Lower leg skin (tissue), 4 donors: ENCODE data around the gene SORCS2. TPM values are rescaled to one million over a fixed set of nuclear protein-coding genes. Genes with fewer than 3 reads are reported as not detected.

Experiments
- DNase-seq, 2 donors: peaks; one replicate each; pipeline ENCODE4 v3.0.0-alpha.2; 2019; ENCODE audit warnings: low spot score in 2 of 2
- H3K4me3 ChIP-seq: fragments of 200-600 bp; sonication (generic); 2 replicates; pipeline ENCODE4 v1.5.1; 2017; ENCODE audit warnings: mild to moderate bottlenecking, low read depth; ENCODE audit not compliant: poor library complexity, severe bottlenecking
- POLR2A ChIP-seq, 2 donors: fragments of 450-650 bp; IDR thresholded peaks; one replicate each; pipeline ENCODE4 v1.6.1; 2016 to 2017; ENCODE audit warnings: antibody characterized with exemption in 2 of 2, mild to moderate bottlenecking in 1 of 2, moderate library complexity in 1 of 2
- WGBS, 2 donors: methylation state at CpG; one replicate each; pipeline ENCODE4 v1.1.5; 2018; 5-methylcytosine and 5-hydroxymethylcytosine counted together
- intact Hi-C: fragments of 100-400 bp; cut with DNase I; formaldehyde crosslinking; loops from one replicate; pipeline ENCODE4 v1.15.0; 2023; ENCODE audit warnings: low total_unique reads
- total RNA-seq, 4 donors: library from RNA; depleted of rRNA; stranded (reverse); fragments of >200 nt; gene quantifications; one replicate each; pipeline ENCODE4 v1.1.0, GENCODE V29; 2016
- TF ChIP-seq, protein P1 (sequence below), 3 donors: fragments of 450-650 bp; IDR thresholded peaks; one replicate each; pipeline ENCODE4 v1.5.1; 2016; ENCODE audit warnings: antibody characterized with exemption in 3 of 3, mild to moderate bottlenecking in 3 of 3, moderate library complexity in 2 of 3

The SORCS2 gene
- total RNA-seq, 4 donors from 2014 or later = 1.1 to 6.4 (median 1.5) TPM

GRCh38 chr4:7200801-7201200 is 8.5 kb downstream of the SORCS2 start:
- WGBS, 2 donors = 88 to 90% methylated on average over 12 of the region's 12 CpGs
- peak in 1 of 2 donors; percentile 74 for DNase-seq
- TF ChIP-seq POLR2A (IDR thresholded peaks at IDR 0.05) = no peak
- TF ChIP-seq, protein P1, sequence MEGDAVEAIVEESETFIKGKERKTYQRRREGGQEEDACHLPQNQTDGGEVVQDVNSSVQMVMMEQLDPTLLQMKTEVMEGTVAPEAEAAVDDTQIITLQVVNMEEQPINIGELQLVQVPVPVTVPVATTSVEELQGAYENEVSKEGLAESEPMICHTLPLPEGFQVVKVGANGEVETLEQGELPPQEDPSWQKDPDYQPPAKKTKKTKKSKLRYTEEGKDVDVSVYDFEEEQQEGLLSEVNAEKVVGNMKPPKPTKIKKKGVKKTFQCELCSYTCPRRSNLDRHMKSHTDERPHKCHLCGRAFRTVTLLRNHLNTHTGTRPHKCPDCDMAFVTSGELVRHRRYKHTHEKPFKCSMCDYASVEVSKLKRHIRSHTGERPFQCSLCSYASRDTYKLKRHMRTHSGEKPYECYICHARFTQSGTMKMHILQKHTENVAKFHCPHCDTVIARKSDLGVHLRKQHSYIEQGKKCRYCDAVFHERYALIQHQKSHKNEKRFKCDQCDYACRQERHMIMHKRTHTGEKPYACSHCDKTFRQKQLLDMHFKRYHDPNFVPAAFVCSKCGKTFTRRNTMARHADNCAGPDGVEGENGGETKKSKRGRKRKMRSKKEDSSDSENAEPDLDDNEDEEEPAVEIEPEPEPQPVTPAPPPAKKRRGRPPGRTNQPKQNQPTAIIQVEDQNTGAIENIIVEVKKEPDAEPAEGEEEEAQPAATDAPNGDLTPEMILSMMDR (IDR thresholded peaks at IDR 0.05) = no peak
- H3K4me3 ChIP-seq = no peak overlapping the region
- intact Hi-C loops = no loop called here

DNA sequence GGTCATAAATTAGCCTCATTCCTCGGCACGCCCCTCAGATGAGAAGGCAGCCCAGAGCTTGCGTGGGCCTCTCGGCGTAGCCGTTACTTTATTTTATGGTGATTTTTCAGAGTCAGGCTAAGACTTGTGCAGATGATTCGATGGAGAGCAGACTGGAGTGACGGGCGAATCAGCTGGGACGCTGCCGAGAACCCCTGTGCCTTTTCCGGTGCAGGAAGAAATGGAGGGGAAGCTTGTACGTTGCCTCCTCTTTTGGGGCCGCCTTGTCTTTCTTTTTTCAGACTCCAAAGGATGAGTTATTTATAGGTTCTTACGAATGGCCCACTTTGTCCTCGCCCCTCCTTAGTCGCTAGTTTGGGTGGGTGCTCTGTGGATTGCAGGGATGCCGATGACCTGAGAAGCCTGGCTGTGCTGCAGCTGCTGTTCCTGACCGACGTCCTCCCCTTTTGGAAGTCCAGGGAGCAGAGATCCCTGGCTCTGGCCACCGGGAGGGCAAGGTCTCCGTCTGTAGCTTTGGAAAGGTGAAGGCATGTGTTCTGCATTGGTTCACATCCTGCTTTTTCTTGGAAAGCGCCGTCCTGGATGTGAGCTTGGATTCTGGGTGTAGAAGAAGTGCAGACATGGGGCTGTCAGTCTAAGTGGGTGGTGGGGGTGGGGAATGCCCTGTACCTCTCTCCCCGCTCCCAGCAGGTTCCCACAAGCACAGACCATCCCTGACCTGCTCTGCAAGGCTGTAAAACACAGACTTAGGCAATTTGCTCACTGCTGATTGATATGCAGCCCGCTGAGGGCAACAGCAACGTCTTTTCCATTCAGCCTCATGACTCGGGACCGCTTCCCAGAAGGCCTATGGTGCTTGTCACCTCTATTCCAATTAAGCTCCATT is 9.3 kb downstream of the SORCS2 start:
- DNase-seq = peak in 1 of 2 donors; percentile 68
- WGBS, 2 donors = 52 to 59% methylated on average over 29 of the region's 29 CpGs
- no peak for TF ChIP-seq POLR2A (IDR thresholded peaks at IDR 0.05)
- TF ChIP-seq, protein P1 (IDR thresholded peaks at IDR 0.05) = no peak
- no peak overlapping the region for H3K4me3 ChIP-seq
- intact Hi-C loops = no loop called here

DNA sequence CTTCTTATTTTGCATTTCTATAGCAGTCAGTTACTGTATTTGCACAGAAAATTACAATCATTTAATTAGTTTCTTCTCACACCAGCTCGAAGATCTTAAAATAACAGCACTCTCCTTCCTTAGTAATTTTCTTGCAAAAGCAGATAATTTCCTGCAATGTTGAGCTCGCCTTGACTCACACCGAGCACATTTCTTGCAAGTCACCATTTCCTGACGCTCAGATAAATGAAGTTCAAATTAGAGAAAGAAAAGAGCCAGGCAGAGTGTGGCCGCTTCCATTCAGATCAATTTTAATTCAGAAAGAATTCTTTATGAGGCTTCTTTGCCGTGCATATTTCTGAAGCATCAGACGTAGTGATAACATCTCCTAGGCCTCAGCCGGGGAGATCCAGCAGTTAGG is 10.1 kb downstream of the SORCS2 start:
- TF ChIP-seq, protein P1 (IDR thresholded peaks at IDR 0.05) = no peak
- no peak for TF ChIP-seq POLR2A (IDR thresholded peaks at IDR 0.05)
- intact Hi-C loops = no loop called here
- DNase-seq = no peak

DNA sequence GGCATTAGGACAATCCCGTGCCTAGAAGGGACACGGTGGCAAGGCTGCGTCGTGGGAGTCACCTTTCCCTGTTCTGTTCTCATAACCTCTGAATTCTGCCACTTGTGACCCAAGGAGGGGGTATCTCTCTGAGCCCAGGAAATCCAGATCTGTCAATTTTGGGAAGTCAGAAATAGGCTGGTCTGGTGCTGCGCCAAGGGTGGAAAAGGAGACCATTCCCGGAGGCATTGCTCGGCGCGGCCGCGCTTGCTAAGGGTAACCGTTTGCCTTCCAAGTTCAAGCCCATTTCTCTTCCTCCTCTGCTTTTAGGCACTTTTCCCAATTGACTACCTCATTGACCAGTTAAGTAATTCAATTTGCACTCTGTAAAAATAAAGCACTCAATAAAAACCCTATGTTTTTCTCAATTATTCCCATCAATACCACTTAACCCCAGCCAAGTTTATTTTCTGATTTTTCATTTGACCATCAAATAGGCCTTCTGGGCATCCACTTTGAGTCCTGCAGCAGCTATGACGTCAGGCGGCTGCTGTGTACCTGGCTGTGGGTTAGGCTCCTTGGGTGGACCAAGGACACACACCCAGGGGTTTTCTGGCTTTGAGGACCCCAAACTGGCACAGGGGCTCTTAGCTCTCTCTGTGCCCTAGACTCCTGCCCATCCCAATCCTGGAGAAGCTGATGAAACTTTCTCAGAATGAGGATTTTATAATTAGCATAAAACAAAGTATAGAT is 12.5 kb downstream of the SORCS2 start:
- no peak for DNase-seq
- TF ChIP-seq, protein P1 (IDR thresholded peaks at IDR 0.05) = no peak
- no peak for TF ChIP-seq POLR2A (IDR thresholded peaks at IDR 0.05)
- 82 to 84% methylated on average over 14 of the region's 14 CpGs for WGBS, 2 donors
- no peak overlapping the region for H3K4me3 ChIP-seq
- intact Hi-C loops = no loop called here

More for the DNA sequence above, 10.1 kb downstream of the SORCS2 start:
- H3K4me3 ChIP-seq = no peak overlapping the region
- 76% methylated on average over 8 of the region's 8 CpGs for WGBS, 2 donors

DNA sequence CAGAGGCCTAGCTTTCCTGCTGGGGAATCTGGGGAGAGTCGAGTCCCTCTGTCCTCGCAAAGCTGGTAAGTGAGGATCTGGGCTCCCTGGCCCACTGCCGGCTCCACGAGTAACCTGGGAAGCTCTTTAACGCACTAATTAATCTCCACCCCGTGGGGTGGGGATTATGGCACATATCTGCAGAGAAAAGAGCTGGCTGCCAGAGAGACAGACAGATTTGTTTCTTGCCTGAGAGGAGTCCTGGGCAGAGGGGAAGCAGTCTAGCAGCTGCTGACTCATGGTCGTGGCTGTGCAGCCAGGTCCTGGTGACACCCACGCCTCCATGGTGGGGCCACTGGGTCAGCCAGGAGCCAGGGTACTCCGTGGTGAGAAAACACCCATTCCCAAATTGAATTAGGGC is 14.0 kb downstream of the SORCS2 start:
- no peak for DNase-seq
- no peak for TF ChIP-seq POLR2A (IDR thresholded peaks at IDR 0.05)
- TF ChIP-seq, protein P1 (IDR thresholded peaks at IDR 0.05) = no peak

More for the DNA sequence above, 14.0 kb downstream of the SORCS2 start:
- WGBS, 2 donors = 20 to 32% methylated on average over 9 of the region's 9 CpGs
- intact Hi-C loops = no loop called here
- no peak overlapping the region for H3K4me3 ChIP-seq
